OCI-LY1 (cell line): Measurements from ENCODE around the gene TUBGCP2.

Source experiments
- H2AFZ ChIP-seq: fragments of 200-600 bp; sonication (generic), shearing (Covaris generic); 2 replicates; pipeline ENCODE4 v1.6.0; 2014; ENCODE audit warnings: antibody characterized with exemption, mild to moderate bottlenecking, low read length
- H3F3A ChIP-seq: fragments of 200-600 bp; sonication (generic), shearing (Covaris generic); 2 replicates; pipeline ENCODE4 v1.6.0; 2014; ENCODE audit warnings: mild to moderate bottlenecking, antibody characterized with exemption, low read length, moderate library complexity; ENCODE audit not compliant: insufficient read depth
- H3K27ac ChIP-seq: fragments of 200-600 bp; sonication (generic); 2 replicates; pipeline ENCODE4 v1.5.1; 2014; ENCODE audit warnings: low read length, mixed run types, mild to moderate bottlenecking, low read depth; ENCODE audit not compliant: poor library complexity, severe bottlenecking
- H3K27me3 ChIP-seq: fragments of 200-600 bp; sonication (generic); 2 replicates; pipeline ENCODE4 v1.6.0; 2014; ENCODE audit warnings: antibody characterized with exemption, mild to moderate bottlenecking, low read length, moderate library complexity; ENCODE audit not compliant: insufficient read depth
- H3K36me3 ChIP-seq: fragments of 200-600 bp; sonication (generic); 2 replicates; pipeline ENCODE4 v1.6.1; 2014; ENCODE audit warnings: mild to moderate bottlenecking, antibody characterized with exemption, low read length, moderate library complexity, mixed read lengths; ENCODE audit not compliant: insufficient read depth
- H3K4me1 ChIP-seq: fragments of 200-600 bp; sonication (generic); 2 replicates; pipeline ENCODE4 v1.5.1; 2014; ENCODE audit warnings: mild to moderate bottlenecking, low read length, moderate library complexity; ENCODE audit not compliant: insufficient read depth, severe bottlenecking
- H3K4me2 ChIP-seq: fragments of 200-600 bp; sonication (generic), shearing (Covaris generic); 2 replicates; pipeline ENCODE4 v1.6.1; 2014; ENCODE audit warnings: low read length
- H3K4me3 ChIP-seq: fragments of 200-600 bp; sonication (generic); 2 replicates; pipeline ENCODE4 v1.5.1; 2014; ENCODE audit warnings: low read length, low read depth, mild to moderate bottlenecking, mixed read lengths; ENCODE audit not compliant: poor library complexity, severe bottlenecking
- H3K79me2 ChIP-seq: fragments of 200-600 bp; shearing (Covaris generic); 2 replicates; pipeline ENCODE4 v1.6.1; 2016; ENCODE audit warnings: mixed run types, low read length, mixed read lengths; ENCODE audit not compliant: insufficient read depth
- H3K9ac ChIP-seq: fragments of 200-600 bp; sonication (generic), shearing (Covaris generic); 2 replicates; pipeline ENCODE4 v1.6.1; 2014; ENCODE audit warnings: mild to moderate bottlenecking, low read length, mixed read lengths
- H3K9me2 ChIP-seq: fragments of 200-600 bp; sonication (generic), shearing (Covaris generic); 2 replicates; pipeline ENCODE4 v1.6.1; 2014; ENCODE audit warnings: low read depth, mild to moderate bottlenecking, low read length, mixed read lengths
- H3K9me3 ChIP-seq: fragments of 200-600 bp; shearing (Covaris generic); 2 replicates; pipeline ENCODE4 v1.6.1; 2014; ENCODE audit warnings: low read length, mixed read lengths
- H4K20me1 ChIP-seq: fragments of 200-600 bp; sonication (generic), shearing (Covaris generic); 2 replicates; pipeline ENCODE4 v1.6.0; 2016; ENCODE audit warnings: mild to moderate bottlenecking, low read length; ENCODE audit not compliant: insufficient read depth
- EZH2 ChIP-seq: fragments of 200-600 bp; sonication (generic), shearing (Covaris generic); IDR thresholded peaks from 2 replicates; pipeline ENCODE4 v1.8.0; 2017; ENCODE audit warnings: borderline replicate concordance, mixed run types, mild to moderate bottlenecking, antibody characterized with exemption, low read length, moderate library complexity, mixed read lengths
- TF ChIP-seq, protein P1 (sequence below): fragments of 200-600 bp; sonication (generic), shearing (Covaris generic); IDR thresholded peaks from 2 replicates; pipeline ENCODE4 v1.5.1; 2017; ENCODE audit warnings: mild to moderate bottlenecking, antibody characterized with exemption, low read length, moderate library complexity, mixed read lengths

Gene TUBGCP2

DNA sequence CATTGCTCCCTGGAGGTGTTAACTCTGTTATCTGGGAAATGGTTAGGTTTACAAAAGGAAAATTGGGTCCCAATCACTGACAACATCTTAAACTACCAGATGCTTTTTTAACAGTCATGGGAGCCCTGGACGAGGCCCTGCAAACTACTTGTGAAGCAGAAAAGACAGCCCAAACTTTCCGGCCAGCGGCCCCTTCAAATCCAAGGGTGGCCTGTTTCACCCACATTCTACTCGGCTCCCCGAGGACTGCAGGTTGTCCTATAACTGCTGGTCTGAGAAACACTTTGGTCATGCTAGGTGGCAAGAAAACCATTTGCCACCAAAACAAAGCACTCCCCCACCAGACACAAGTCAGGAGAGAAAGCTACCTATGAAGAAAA, 2.6 kb downstream of the TUBGCP2 start:
- H4K20me1 ChIP-seq = no peaks in the 10 kb centered on the region
- H3K27ac ChIP-seq = no peak overlapping the region
- H3K4me1 ChIP-seq = peaks cover 24% of the 10 kb centered on the region
- TF ChIP-seq, protein P1, sequence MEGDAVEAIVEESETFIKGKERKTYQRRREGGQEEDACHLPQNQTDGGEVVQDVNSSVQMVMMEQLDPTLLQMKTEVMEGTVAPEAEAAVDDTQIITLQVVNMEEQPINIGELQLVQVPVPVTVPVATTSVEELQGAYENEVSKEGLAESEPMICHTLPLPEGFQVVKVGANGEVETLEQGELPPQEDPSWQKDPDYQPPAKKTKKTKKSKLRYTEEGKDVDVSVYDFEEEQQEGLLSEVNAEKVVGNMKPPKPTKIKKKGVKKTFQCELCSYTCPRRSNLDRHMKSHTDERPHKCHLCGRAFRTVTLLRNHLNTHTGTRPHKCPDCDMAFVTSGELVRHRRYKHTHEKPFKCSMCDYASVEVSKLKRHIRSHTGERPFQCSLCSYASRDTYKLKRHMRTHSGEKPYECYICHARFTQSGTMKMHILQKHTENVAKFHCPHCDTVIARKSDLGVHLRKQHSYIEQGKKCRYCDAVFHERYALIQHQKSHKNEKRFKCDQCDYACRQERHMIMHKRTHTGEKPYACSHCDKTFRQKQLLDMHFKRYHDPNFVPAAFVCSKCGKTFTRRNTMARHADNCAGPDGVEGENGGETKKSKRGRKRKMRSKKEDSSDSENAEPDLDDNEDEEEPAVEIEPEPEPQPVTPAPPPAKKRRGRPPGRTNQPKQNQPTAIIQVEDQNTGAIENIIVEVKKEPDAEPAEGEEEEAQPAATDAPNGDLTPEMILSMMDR = no peak
- TF ChIP-seq EZH2 = no peak
- H3F3A ChIP-seq = no peaks in the 10 kb centered on the region
- H3K4me3 ChIP-seq = no peak overlapping the region
- H3K27me3 ChIP-seq = no peaks in the 10 kb centered on the region
- no peak overlapping the region for H3K4me2 ChIP-seq
- no peak overlapping the region for H2AFZ ChIP-seq
- no peak overlapping the region for H3K9ac ChIP-seq
- no peaks in the 10 kb centered on the region; the same call in 1 of the 2 replicates for H3K79me2 ChIP-seq
- H3K9me2 ChIP-seq = no peaks in the 10 kb centered on the region
- peaks cover 26% of the 10 kb centered on the region for H3K36me3 ChIP-seq
- H3K9me3 ChIP-seq = no peaks in the 10 kb centered on the region

DNA sequence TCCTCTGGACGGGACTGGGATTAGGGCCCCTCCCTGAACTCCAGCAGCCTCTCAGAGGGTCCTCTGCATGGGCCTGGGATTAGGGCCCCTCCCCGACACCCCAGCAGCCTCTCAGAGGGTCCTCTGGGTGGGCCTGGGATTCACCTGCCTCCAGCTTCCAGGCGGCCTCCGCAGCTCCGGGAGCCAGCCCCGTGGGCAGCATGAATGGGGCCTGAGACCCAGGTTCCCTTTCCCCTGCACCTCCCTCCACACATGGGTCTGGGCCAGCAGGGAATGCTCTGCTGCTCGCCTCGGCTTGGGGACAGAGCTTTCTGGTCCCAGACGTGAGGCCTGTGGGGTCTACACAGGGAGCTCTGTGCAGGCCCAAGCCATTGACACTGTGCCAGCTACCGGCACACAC, 5.5 kb downstream of the TUBGCP2 start:
- H3K4me1 ChIP-seq = peaks cover 20% of the 10 kb centered on the region
- H2AFZ ChIP-seq = no peak overlapping the region
- H3K36me3 ChIP-seq = peaks cover 34% of the 10 kb centered on the region; the same call in 1 of the 2 replicates
- no peaks in the 10 kb centered on the region for H3K9me3 ChIP-seq
- H3K79me2 ChIP-seq = no peaks in the 10 kb centered on the region; the same call in 1 of the 2 replicates
- no peak overlapping the region for H3K4me2 ChIP-seq
- H3K27ac ChIP-seq = no peak overlapping the region
- H3K9ac ChIP-seq = no peak overlapping the region
- no peaks in the 10 kb centered on the region for H3F3A ChIP-seq
- TF ChIP-seq EZH2 = no peak
- TF ChIP-seq, protein P1 = no peak
- no peaks in the 10 kb centered on the region for H3K9me2 ChIP-seq
- no peaks in the 10 kb centered on the region for H4K20me1 ChIP-seq
- H3K27me3 ChIP-seq = no peaks in the 10 kb centered on the region
- no peak overlapping the region for H3K4me3 ChIP-seq

DNA sequence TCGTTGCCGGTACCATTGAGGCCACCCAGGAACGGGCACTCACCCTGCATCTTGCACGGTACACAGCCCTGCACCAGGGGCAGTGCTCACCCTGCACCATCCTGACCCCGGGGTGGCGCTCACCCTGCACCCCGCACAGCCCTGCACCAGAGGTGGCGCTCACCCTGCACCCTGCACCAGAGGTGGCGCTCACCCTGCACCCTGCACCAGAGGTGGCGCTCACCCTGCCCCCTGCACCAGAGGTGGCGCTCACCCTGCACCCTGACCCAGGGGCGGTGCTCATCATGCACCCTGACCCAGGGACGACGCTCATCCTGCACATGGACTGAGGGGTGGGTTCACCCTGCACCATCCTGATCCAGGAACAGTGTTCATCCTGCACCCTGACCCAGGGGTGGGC, 6.4 kb downstream of the TUBGCP2 start:
- H3K36me3 ChIP-seq = peaks cover 43% of the 10 kb centered on the region
- no peak overlapping the region for H3K27ac ChIP-seq
- H3F3A ChIP-seq = no peaks in the 10 kb centered on the region
- H3K4me2 ChIP-seq = no peak overlapping the region
- no peaks in the 10 kb centered on the region for H4K20me1 ChIP-seq
- no peaks in the 10 kb centered on the region for H3K9me3 ChIP-seq
- TF ChIP-seq, protein P1 = no peak
- TF ChIP-seq EZH2 = no peak
- no peaks in the 10 kb centered on the region; the same call in 1 of the 2 replicates for H3K79me2 ChIP-seq
- H3K9ac ChIP-seq = no peak overlapping the region
- H2AFZ ChIP-seq = no peak overlapping the region
- H3K9me2 ChIP-seq = no peaks in the 10 kb centered on the region
- no peak overlapping the region for H3K4me3 ChIP-seq
- H3K4me1 ChIP-seq = peaks cover 15% of the 10 kb centered on the region
- H3K27me3 ChIP-seq = no peaks in the 10 kb centered on the region
